ENCODE data around the gene OST4. TPM values are rescaled to one million over a fixed set of nuclear protein-coding genes. Genes with fewer than 3 reads are reported as not detected.
A peak's percentile ranks its signal among the peaks of the same experiment; 100 is the strongest.

The OST4 gene
- total RNA-seq, 1 donor from 2014 or later = 269 TPM

DNA sequence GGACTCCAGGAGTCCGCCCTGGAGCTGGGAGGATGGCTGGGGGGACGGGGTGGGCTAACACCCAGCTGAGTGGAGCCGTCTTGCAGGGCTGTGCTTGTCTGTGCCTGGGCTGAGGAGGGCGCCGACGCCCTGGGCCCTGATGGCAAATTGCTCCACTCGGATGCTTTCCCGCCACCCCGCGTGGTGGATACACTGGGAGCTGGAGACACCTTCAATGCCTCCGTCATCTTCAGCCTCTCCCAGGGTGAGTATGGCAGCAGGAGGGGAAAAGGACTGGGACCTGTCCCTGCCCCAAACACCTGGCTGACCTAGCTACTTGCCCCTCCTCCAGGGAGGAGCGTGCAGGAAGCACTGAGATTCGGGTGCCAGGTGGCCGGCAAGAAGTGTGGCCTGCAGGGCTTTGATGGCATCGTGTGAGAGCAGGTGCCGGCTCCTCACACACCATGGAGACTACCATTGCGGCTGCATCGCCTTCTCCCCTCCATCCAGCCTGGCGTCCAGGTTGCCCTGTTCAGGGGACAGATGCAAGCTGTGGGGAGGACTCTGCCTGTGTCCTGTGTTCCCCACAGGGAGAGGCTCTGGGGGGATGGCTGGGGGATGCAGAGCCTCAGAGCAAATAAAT lies 28.0 kb upstream of the OST4 start:
- DNase-seq (ENCODE audit: extremely low spot score in 2 of 2) = no peak

GRCh38 chr2:27097341-27097740 lies 25.9 kb upstream of the OST4 start:
- H3K9me3 ChIP-seq = no peaks in the 10 kb centered on the region
- no peak overlapping the region for H3K27ac ChIP-seq
- H3K4me1 ChIP-seq = peaks cover 8% of the 10 kb centered on the region
- DNase-seq (ENCODE audit: extremely low spot score in 2 of 2) = no peak
- H3K36me3 ChIP-seq = no peaks in the 10 kb centered on the region
- TF ChIP-seq POLR2A (IDR thresholded peaks at IDR 0.05) (no peak), POLR2AphosphoS5 (IDR thresholded peaks at IDR 0.05; ENCODE audit: insufficient read depth in 1 of 2, low read depth in 1 of 2) (no peak), CTCF (IDR thresholded peaks at IDR 0.05) (no peak)
- no peaks in the 10 kb centered on the region for H3K27me3 ChIP-seq
- intact Hi-C loops (cut with DNase I) = loop anchor here (2.0 to 5.0 kb wide), 2 partner anchors 71 to 185 kb away; partner anchors contain the start of gene TRIM54
- H3K4me3 ChIP-seq = no peak overlapping the region

More for the DNA sequence above, 28.0 kb upstream of the OST4 start:
- Histone ChIP-seq H3K9me3 (no peaks in the 10 kb centered on the region), H3K27ac (no peak overlapping the region), H3K36me3 (no peaks in the 10 kb centered on the region), H3K4me1 (peaks cover 8% of the 10 kb centered on the region), H3K27me3 (no peaks in the 10 kb centered on the region), H3K4me3 (no peak overlapping the region)
- intact Hi-C loops (cut with DNase I) = loop anchor here (5.0 kb wide), 1 partner anchor 183 kb away; the partner anchor contains the start of gene TRIM54
- no peak for TF ChIP-seq POLR2AphosphoS5 (IDR thresholded peaks at IDR 0.05; ENCODE audit: insufficient read depth in 1 of 2, low read depth in 1 of 2)
- TF ChIP-seq CTCF (IDR thresholded peaks at IDR 0.05) = no peak
- no peak for TF ChIP-seq POLR2A (IDR thresholded peaks at IDR 0.05)

DNA sequence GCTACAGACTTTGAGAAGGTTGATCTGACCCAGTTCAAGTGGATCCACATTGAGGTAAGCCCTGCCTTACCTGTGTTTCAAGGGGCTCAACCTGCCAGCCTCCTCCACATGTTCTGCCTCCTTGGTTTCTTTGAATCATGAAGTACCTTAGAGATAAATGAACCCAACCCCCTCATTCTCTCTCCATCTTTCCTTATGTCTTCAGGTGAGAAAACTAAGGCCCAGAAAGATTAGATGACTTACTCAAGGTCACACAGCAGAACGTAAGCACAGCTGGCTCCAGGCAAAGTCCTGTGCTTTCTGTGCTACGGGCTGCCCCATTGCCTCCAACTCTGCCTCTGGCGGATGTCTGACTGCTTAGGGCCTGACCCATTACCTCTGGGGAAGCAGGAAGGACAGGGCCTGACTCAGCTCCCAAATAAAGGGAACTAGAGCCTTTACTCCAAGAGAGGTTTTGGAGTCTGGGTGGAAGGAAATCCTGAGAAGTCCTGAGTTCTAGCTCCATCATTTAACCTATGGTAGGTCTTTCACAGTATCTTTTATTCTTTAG lies 25.4 kb upstream of the OST4 start:
- peaks cover 8% of the 10 kb centered on the region for H3K4me1 ChIP-seq
- H3K27me3 ChIP-seq = no peaks in the 10 kb centered on the region
- H3K4me3 ChIP-seq = no peak overlapping the region
- no peak for DNase-seq (ENCODE audit: extremely low spot score in 2 of 2)
- no peak for TF ChIP-seq POLR2A (IDR thresholded peaks at IDR 0.05)
- intact Hi-C loops (cut with DNase I) = loop anchor here (2.0 to 5.0 kb wide), 2 partner anchors 72 to 185 kb away; partner anchors contain the start of gene TRIM54
- no peaks in the 10 kb centered on the region for H3K9me3 ChIP-seq
- no peak overlapping the region for H3K27ac ChIP-seq
- H3K36me3 ChIP-seq = no peaks in the 10 kb centered on the region

- no peak for DNase-seq (ENCODE audit: extremely low spot score in 2 of 2)
- TF ChIP-seq CTCF (IDR thresholded peaks at IDR 0.05) (no peak), POLR2A (IDR thresholded peaks at IDR 0.05) (no peak), POLR2AphosphoS5 (IDR thresholded peaks at IDR 0.05; ENCODE audit: insufficient read depth in 1 of 2, low read depth in 1 of 2) (peak in 1 of 2 donors; percentile 37)
- Histone ChIP-seq H3K9me3 (no peaks in the 10 kb centered on the region), H3K27ac (no peak overlapping the region), H3K4me1 (peaks cover 8% of the 10 kb centered on the region), H3K4me3 (peak overlapping the region; percentile 34 to 43), H3K36me3 (no peaks in the 10 kb centered on the region), H3K27me3 (no peaks in the 10 kb centered on the region)
- intact Hi-C loops (cut with DNase I) = loop anchor here (2.0 to 5.0 kb wide), 2 partner anchors 73 to 186 kb away; partner anchors contain the start of gene TRIM54
These were observed 24.5 kb upstream of the OST4 start for GRCh38 chr2:27095745-27096651.

DNA sequence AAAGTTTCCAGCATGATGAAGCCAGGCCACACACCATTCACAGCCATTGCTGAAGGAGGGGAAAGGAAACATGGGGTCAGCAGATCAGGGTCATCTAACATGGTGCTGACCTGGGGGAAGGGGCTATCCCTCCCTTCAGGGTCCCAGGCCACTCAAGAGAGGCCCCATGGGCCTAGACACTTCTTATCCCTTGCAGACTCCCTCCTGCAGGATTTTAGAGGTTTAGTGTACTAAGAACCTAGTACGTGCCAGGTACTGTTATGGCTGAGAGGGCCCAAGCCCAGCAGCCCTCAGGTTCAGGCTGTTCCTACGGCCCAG lies 23.9 kb upstream of the OST4 start:
- Histone ChIP-seq H3K27ac (no peak overlapping the region), H3K4me1 (peaks cover 8% of the 10 kb centered on the region), H3K36me3 (no peaks in the 10 kb centered on the region), H3K9me3 (no peaks in the 10 kb centered on the region), H3K27me3 (no peaks in the 10 kb centered on the region), H3K4me3 (no peak overlapping the region)
- no peak for DNase-seq (ENCODE audit: extremely low spot score in 2 of 2)
- intact Hi-C loops (cut with DNase I) = loop anchor here (5.0 kb wide), 1 partner anchor 187 kb away; the partner anchor contains the start of gene TRIM54
- TF ChIP-seq POLR2A (IDR thresholded peaks at IDR 0.05) = no peak
- no peak for TF ChIP-seq CTCF (IDR thresholded peaks at IDR 0.05)
- TF ChIP-seq POLR2AphosphoS5 (IDR thresholded peaks at IDR 0.05; ENCODE audit: insufficient read depth in 1 of 2, low read depth in 1 of 2) = no peak

Data from vagina (tissue), 2 donors.